Skeletal muscle cell (primary cell): ENCODE measurements around the gene CRY2.

Experiments used
- DNase-seq: peaks from one replicate; pipeline ENCODE4 v3.0.0-alpha.2; 2010; ENCODE audit warnings: low read depth
- H3K4me3 ChIP-seq: 2 replicates; pipeline ENCODE4 v1.5.1; 2011; ENCODE audit warnings: low read depth, mild to moderate bottlenecking, control low read depth, low read length, moderate library complexity

The CRY2 gene

DNA sequence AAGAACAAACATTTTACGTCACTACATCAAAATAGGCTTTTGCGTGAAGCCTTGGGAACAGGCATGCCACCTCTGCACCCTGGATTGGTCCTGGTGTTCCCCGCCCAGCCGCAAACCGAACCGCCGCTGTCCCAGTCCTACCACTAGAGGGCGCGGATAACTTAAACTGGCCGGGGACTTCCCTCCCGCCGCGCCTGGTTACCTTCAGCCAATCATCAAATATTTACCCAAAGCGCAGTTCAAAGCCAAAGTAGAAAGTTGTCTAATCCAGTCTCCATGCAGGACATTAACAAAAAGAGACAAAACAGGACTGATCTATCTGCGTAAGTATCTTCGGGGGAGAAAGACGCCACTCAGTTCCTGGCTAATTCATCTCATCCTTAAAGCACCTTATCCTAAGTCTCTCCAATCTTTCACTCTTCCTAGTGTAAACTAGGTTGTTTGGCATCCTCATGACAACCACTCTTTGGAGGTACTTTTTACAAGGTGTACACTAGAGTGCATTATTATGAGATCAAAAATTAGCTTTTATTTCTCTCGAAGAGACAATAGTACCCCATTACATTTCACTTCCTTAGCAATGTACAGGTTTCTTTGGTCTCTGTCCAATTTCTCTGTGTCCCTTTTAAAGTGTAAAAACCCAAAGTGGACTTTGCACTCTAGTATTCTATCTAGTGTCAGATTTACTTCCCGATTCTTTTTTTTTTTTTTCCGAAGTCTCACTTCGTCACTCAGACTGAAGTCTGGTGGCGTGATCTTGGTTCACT lies 3.9 kb upstream of the CRY2 start:
- DNase-seq: peak; percentile 47
- H3K4me3 ChIP-seq: peak overlapping the region; percentile 10

DNA sequence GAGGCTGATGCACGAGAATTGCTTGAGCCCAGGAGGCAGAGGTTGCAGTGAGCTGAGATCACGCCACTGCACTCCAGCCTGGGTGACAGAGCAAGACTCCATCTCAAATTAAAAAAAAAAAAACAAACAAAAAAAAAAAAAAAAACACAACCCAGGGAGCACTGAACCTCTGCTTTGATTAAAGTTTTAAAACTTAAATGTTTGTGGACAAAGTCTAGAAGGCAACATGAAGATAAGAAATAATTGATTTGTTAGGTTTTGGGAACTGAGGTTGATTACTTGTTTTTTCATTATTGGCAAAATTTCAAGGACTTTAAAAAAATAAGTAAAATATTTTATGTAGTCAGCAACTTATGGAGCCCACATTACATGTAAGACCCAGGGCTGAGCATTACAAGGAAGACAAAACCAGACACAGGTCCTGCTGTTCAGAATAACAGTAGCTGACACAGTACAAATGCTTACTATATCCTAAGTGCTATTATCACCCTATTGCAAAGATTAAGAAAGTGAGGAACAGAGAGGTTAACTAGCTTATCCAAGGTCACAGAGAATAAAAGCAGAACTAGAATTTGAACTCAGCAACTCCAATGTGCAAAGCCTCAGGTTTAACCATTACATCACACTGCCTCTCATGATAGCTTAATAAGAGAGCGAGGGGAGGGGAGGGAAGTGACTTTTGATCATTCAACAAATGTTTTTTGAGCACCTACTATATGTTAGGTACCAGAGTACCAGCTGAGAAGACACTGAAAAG lies 2.3 kb upstream of the CRY2 start:
- H3K4me3 ChIP-seq: no peak overlapping the region
- DNase-seq: no peak

DNA sequence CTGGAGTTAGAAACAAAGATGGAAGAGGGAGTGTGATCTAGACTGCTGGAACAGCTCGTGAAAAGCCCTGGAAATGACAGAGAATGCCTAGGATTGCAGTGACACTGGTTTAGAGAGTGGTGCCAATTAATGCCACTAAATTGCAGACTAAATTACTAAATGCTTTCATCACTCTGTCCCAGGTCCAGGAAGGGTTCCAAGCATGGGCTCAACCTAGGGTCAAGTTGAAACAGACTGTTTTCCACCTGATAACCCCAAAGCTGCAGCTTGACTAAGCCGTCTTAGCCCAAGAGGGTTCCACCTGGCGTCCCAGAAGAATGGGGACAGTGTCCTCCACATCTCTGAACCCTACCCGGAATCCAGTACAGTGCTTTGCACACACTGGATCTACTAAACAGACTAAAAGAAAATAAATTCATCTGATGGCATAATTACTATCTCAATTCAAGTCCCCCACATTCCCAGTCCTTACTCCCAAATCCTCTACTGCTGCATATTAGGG lies 1.1 kb upstream of the CRY2 start:
- DNase-seq: no peak
- H3K4me3 ChIP-seq: no peak overlapping the region

DNA sequence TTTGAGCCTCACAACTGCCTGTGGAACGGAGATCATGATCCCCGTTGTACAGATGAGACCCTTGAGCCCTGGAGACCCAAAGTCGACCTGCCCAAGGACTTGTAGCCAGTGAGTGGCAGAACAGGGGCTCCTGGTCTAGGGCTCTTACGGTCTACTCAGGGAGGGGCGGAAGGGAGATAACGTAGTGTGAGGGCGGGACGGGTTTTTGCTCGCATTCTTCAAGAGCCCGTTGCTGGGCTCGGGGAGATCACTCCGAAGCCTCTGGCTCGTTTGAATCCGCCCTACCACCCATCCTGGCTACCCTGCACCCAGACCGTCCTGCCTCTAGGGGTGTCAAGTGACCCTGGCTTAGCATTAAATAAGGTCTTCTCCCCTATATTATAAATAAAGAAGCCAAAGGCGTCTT lies 639 bp downstream of the CRY2 start:
- peak overlapping the region; percentile 87 for H3K4me3 ChIP-seq
- DNase-seq: no peak

DNA sequence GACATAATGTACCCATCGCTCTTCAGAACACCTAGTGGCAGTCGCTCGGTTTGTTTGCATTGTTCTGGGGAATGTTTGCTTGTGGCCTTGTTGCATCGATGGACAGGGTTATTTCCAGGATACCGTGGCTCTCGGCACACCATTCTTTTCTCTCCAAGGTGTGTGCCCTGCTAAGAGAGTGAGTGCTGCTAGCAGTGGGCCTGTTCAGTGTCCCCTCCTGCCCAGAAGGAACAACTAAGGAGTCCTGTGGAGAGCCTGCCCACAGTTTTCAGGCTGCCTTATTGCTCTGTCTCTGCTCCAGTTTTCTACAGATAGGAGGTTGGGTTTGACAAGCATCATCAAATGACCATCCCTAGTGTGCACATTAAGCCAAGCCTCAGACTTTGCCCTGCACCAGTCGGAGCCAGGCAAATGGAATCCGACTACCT lies 1.4 kb downstream of the CRY2 start:
- no peak for DNase-seq
- H3K4me3 ChIP-seq: peak overlapping the region; percentile 87

DNA sequence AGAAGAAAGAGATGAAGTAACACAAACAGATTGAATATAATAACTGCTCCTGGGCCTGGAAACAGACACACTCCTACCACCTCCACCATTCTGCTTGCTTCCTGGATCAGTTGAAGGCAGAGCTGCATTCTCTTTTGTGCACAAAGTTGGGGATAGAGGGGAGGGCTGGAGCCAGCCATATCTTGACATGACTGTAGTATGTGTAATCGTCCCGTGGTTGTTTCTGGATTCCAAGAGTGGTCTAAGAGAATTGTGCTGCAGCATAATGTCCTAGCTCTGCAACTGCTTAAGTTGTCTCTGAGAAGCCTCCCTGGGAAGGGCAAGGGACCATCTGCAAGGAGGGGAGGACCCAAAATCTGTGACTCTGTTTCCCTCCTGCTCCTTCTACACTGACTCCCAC lies 3.2 kb downstream of the CRY2 start:
- H3K4me3 ChIP-seq: no peak overlapping the region
- DNase-seq: no peak

DNA sequence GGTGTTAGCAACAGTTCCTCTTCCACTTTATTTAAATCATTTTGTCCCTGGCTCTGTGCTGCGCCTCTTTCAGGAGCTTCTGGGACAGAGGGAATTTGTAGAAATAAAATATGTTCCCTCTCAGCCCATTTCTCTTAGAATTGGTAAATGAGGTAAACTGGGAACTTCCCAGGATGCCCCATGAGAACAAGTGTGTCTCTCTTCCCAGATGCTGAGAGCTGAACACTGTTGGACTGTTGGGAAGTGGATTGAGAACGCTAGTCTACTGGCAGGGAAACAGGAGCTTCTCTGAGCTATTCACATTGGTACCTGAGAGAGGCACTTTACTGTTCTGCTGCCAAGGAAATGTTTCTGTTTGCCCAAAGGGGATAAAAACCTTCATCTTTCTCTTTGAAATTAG lies 4.0 kb downstream of the CRY2 start:
- H3K4me3 ChIP-seq: no peak overlapping the region
- DNase-seq: no peak

DNA sequence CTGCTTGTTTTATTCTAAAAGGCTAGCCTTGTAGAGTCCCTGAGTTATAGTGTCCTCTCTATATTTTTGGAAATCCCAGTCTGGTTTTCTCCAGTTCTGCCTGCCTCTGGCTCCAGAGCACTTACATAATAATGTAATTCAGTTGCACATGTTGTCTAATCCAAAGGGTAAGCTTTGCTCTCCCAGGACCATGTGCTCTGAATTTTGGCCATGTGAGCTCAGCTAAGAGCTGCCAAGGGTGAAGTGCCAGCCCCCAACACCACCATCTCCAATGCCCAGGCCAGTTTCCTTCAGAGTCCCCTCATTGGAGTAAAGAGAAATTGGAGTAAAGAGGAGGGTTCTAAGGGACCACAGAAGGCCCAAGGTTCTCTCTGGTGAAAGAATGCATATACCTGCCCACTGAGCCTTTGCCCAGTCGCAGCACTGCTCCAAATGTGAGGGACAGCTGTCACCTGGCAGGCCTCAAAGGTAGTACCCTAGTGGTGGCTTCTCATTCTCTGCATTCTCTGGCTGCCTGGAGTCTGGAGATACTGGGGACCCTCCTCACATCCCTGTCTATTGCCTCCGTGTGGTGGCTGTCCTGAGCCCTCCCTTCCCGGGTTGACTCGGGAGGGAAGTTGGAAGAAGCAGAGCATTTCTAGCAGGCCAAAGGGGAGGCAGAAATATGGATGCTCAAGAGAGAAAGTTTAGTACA lies 4.9 kb downstream of the CRY2 start:
- no peak for DNase-seq
- H3K4me3 ChIP-seq: no peak overlapping the region

DNA sequence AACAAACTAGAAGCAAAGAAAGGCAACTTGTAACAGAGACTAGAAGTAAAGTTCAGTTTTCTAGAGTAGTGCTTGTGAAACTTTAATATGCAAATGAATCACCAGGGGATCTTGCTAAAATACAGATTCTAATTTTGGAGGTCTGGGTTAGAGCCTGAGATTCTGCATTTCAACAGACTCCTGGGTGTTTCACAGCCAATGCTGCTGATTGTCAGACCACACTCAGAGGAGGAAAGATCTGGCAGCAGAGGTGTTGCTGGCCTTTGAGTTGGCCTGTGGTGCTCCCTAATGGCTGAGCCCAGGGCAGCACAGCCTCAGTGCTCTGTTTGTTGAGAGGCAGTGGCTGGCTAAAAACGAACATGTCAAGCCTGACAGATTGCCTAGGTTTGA lies 5.4 kb downstream of the CRY2 start:
- DNase-seq: no peak
- H3K4me3 ChIP-seq: no peak overlapping the region

DNA sequence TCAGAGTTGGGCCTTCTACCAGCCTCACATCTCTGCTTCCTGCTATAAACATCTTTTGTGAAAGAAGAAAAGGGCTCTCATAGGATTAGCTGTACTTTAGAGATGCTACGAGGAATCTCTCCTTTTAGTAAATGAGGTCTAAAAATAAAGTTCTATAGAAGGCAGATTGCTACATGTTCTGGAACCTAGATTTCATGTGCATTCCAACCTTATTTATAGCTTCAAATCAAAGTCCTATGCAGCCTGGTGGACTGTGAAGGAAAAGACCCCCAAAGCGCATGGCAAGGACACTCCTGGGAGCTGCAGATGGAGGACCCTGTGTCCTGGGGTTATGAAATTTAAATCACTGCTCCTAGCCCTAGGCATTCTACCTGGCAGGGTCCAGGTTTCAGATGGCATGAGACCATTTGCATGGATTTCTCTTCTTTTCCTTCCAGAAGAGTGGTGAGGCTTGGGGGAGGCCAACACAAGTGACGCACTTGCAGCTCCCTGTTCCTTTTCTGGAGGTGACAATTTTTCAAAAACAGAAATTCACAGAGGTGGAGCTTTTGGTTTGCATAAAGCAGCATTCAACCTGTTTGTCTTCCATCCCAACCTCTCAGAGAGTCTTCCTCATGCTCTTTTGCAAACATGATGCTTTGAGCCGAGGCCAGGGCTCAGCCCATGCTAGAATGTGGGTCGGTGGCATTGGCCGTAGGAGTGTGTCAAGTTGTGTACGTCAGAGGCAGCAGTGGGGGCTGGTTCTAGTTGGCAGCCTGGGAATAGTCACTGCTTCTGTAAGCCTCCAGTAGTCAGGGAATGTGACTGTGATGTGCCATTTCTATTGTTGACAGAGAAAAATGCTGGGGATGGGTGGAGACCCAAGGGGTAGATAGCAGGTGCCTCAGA lies 6.3 kb downstream of the CRY2 start:
- DNase-seq: no peak
- no peak overlapping the region for H3K4me3 ChIP-seq

DNA sequence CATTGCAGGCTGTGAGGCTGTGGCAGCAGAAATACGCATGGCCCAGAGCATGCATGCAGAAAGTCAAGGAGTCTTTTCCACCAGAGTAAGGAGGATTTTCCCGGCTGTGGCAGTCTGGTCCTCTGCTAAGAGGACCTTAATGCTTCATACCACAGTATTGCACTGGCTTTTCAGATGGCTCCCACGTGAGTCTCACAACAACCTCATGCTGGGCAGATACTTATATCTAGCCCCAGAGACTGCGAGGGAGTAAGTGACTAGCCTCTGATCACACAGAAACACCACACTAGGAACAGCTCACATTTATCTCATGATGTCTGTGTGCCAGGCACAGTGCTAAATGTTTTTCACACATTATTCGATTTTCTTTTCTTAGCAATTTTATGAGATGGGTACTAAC lies 8.0 kb downstream of the CRY2 start:
- no peak for DNase-seq
- H3K4me3 ChIP-seq: no peak overlapping the region

DNA sequence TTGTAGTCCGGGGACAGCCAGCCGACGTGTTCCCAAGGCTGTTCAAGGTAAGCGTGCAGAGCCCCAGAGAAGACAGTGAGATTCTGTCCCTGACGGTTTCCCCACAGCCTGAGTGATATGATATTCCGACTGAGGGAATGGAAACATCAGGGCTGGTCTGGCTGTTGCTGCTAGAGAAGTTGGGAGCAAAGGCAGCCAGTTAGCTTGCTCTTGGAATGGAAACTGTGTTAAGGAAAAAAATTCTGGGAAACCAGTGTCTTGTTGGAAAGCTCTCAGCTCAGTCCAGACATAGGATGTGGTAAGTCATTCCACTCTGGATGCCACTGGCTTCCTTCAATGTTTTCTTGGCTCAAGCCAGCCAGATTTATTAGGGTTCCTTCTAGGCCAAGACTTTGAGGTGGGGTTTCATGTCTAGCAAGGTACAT lies 8.8 kb downstream of the CRY2 start:
- no peak overlapping the region for H3K4me3 ChIP-seq
- no peak for DNase-seq

DNA sequence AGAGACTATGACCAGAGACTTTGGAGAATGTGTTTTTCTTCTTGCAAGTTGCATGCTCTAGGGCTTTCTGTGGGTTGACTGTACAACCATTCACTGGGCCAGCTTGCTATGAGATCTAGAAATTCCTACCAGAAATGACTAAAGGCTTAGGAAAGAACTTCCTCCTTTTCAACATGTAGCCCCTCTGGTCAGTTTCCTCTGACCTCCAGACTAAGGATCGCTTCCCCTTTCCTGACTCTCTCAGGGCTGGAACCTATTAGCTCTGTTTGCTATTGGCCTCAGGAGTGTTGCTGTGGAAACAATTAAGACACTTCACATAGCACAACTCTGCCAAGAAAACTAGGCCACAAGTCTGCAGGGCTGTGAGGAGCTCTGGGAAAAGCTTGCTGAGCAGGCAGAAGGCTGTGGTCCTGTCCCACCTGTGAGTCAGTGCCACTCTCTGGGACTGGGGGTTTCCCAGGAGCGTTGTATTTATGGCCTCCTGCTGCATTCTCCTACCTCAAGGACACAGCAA lies 10.7 kb downstream of the CRY2 start:
- no peak overlapping the region for H3K4me3 ChIP-seq
- DNase-seq: peak; percentile 82

DNA sequence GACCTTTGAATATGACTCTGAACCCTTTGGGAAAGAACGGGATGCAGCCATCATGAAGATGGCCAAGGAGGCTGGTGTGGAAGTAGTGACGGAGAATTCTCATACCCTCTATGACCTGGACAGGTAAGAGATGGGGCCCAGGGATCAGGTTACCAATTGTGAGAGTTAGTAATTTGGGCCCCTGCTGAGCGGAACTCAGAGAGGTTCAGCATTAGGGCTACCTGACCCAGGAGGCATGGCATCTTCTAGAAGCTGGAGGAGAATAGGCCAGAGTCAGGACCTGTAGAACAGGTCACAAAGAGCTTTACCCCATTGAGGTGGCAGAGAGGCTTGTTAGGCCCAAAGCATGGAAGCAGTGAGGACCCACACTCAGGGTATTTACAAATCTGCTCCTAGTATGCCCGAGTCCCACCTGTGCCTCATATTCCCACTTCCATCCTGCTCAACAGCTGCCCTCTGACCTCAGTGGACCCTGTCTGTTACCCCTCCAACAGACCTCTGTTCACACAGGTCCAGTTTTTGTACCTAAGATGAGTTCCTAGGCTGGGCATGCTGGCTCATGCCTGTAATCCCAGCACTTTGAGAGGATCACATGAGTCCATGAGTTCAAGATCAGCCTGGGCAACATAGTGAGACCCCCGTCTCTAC lies 11.6 kb downstream of the CRY2 start:
- no peak for DNase-seq
- no peak overlapping the region for H3K4me3 ChIP-seq

DNA sequence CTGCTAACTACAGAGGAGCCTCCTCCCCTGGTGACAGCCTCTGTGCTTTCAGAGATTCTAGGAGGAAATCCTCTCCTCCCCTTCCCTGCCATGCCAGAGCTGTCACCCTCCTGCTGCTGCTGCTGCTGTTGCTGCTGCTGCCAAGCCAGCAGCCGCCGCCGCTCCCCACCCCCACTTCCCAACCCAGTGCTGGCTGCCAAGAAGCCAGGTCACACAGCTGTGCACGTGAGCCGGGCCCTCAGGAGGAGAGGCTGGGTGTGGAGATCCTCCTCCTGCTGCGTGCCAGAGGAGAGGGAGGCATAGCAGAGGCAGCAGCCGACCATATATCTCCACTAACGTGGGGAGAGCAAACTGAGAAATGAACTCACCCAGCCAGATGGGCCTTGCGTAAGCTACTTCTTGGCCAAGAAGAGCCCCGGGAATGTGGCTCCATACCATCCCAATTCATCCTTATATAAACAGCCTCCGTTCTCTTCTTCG lies 12.4 kb downstream of the CRY2 start:
- peak; percentile 99 for DNase-seq
- no peak overlapping the region for H3K4me3 ChIP-seq

DNA sequence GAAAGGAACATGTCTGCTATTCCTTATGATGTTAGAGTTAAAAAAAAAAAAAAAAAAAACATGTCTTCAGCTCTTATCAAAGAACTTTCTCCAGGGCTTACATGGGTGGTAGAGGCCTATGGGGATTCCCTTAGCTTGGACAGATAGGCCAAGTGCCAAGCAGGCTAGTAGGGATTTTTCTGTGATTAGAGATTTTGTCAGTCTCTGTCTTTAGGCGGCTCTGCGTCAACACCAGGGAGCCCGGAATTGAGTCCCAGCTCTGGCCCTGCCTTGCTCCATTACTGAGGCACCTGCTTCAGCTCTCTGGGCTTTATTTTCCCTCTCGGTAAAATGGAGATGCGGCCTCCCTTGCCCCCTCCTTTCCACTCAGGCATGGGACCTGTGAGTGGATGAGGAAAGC lies 13.1 kb downstream of the CRY2 start:
- no peak for DNase-seq
- H3K4me3 ChIP-seq: no peak overlapping the region

DNA sequence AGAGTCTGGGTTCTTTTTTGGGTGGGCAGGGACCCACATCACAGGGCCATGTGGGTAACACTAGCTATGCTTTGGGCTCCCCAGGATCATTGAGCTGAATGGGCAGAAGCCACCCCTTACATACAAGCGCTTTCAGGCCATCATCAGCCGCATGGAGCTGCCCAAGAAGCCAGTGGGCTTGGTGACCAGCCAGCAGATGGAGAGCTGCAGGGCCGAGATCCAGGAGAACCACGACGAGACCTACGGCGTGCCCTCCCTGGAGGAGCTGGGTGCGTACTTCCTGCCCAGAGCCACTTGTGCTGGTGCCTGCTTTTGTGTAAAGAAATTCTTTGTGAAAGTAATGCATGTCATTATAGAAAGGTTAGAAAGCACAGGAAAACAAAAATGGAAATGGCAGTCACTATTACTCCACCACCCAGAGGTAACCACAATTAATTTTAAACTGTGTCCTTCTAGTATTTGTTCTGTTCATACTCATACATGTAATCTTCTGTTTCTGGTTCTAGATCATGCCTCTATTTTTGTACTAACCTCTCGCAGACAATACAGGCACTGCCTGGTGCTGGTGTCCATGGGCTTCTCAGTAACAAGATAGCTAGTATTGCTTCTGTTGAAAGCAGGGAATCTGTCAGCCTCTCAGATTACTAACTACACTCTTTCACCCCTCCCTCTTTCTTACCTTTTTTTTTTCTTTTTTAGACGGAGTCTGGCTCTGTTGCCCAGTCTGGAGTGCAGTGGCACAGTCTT lies 13.7 kb downstream of the CRY2 start:
- no peak for DNase-seq
- H3K4me3 ChIP-seq: no peak overlapping the region

DNA sequence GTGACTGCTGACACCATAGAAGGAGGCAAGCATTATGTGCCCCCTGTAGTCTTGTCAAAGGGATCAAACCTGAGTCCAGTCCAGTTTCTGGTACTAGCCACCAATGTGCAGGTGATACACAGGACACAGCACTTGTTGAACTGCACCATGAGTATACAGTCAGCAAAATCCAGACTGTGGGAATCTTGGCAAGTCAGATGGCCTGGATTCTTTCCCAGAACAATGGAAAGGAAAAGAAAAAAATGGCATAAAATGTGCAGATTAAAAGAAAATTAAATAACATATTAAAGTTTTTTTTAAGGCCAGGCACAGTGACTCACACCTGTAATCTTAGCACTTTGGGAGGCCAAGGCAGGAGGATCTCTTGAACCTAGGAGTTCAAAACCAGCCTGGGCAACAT lies 16.8 kb downstream of the CRY2 start:
- H3K4me3 ChIP-seq: no peak overlapping the region
- DNase-seq: no peak
